ENCODE measurements around the gene UNK.
A peak's percentile ranks its signal among the peaks of the same experiment; 100 is the strongest.

The UNK gene

DNA sequence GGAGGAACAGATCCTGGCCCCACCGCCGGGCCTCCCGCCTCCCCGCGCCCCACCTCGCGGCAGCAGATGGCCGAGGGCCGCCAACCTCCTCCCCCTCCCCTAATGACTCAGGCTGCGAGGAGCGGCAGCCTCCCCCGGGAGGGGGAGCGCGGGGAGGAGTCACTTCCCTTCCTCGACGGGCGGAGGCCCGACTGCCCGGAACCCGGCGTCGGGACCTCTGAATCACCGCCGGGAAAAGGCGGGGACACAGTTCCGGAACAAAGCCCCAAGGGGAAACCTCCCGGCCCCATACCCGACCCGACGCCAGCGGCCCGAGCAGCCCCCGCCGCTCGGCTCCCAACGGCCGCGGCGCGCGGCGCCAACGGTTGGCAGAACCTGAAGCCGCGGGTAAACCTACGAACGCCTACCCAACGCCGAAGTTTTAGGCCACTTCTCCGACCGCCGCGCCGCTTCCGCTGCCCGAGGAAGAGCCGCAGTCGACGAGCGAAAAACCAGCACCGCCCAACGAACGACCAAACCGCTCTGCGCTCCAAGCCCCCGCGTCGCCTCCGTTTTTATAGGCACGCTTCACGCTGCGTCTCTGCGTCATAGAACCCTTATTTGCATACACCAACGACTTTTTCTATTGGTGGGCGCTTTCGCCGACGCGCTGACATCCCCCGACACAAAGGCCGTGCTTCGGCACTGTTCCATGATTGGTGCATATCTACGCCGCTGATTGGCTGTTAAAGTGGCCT is 5.2 kb upstream of the UNK start:
- peak overlapping the region; percentile 92 for H3K27ac ChIP-seq (ENCODE audit: poor library complexity, severe bottlenecking)
- DNase-seq (ENCODE audit: low spot score) (peak; percentile 98), ATAC-seq (ENCODE audit: low read depth) (peak; percentile 67)
- peaks cover 38% of the 10 kb centered on the region for H3K4me1 ChIP-seq (ENCODE audit: insufficient read depth, poor library complexity, severe bottlenecking)
- TF ChIP-seq, protein P1, sequence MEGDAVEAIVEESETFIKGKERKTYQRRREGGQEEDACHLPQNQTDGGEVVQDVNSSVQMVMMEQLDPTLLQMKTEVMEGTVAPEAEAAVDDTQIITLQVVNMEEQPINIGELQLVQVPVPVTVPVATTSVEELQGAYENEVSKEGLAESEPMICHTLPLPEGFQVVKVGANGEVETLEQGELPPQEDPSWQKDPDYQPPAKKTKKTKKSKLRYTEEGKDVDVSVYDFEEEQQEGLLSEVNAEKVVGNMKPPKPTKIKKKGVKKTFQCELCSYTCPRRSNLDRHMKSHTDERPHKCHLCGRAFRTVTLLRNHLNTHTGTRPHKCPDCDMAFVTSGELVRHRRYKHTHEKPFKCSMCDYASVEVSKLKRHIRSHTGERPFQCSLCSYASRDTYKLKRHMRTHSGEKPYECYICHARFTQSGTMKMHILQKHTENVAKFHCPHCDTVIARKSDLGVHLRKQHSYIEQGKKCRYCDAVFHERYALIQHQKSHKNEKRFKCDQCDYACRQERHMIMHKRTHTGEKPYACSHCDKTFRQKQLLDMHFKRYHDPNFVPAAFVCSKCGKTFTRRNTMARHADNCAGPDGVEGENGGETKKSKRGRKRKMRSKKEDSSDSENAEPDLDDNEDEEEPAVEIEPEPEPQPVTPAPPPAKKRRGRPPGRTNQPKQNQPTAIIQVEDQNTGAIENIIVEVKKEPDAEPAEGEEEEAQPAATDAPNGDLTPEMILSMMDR (IDR thresholded peaks at IDR 0.05; ENCODE audit: poor library complexity, severe bottlenecking) = peak; percentile 50
- no peaks in the 10 kb centered on the region for H3K27me3 ChIP-seq (ENCODE audit: insufficient read depth, poor library complexity, severe bottlenecking)
- H3K9me3 ChIP-seq (ENCODE audit: severe bottlenecking) = no peaks in the 10 kb centered on the region
- peaks cover 35% of the 10 kb centered on the region for H3K36me3 ChIP-seq (ENCODE audit: low read depth)
- H3K4me3 ChIP-seq (ENCODE audit: severe bottlenecking) = peak overlapping the region; percentile 84

DNA sequence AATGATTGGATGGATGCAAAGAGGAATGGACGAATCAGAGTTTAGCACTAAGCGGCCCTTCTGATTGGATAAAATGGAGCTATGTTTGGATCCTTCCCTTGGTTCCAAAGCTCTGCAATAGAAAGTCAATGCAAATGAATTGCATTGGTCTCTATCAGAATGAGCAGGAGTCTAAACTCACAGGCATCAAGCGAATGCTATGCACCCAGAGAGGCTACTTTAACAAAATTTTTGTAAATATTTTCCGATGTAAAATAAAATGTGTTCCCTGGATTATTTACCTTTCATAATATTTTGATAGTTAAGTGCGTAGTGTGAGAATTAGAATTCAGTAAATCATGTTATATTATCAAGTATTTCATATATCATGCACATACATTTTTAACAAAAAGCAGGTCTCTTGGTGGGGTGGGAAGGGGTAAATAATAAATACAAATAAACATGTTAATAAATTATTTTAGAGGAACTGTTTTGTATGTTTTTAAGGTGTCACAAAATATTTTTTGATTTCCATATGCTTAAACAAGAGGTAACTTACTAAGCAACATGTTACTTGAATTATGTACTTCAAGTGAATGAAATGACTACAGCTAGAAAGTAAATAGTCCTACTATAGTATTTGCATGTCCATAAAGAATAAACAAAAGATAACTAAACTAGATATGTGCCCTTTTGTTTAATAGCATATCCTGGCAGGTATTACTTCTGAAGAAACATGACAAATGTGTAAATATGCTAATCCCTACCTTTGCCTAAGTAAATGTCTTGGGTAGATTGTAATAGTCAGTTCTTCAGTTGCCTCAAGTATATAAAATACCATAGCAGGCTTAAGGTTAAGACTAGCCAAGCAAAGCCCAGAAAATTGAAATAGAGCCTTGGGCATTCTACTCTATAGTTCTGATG is 4.4 kb upstream of the UNK start:
- H3K27me3 ChIP-seq (ENCODE audit: insufficient read depth, poor library complexity, severe bottlenecking) = no peaks in the 10 kb centered on the region
- H3K36me3 ChIP-seq (ENCODE audit: low read depth) = peaks cover 35% of the 10 kb centered on the region
- peaks cover 38% of the 10 kb centered on the region for H3K4me1 ChIP-seq (ENCODE audit: insufficient read depth, poor library complexity, severe bottlenecking)
- DNase-seq (ENCODE audit: low spot score) (no peak), ATAC-seq (ENCODE audit: low read depth) (no peak)
- no peaks in the 10 kb centered on the region for H3K9me3 ChIP-seq (ENCODE audit: severe bottlenecking)
- no peak overlapping the region for H3K4me3 ChIP-seq (ENCODE audit: severe bottlenecking)
- H3K27ac ChIP-seq (ENCODE audit: poor library complexity, severe bottlenecking) = peak overlapping the region; percentile 92
- TF ChIP-seq, protein P1 (IDR thresholded peaks at IDR 0.05; ENCODE audit: poor library complexity, severe bottlenecking) = no peak

DNA sequence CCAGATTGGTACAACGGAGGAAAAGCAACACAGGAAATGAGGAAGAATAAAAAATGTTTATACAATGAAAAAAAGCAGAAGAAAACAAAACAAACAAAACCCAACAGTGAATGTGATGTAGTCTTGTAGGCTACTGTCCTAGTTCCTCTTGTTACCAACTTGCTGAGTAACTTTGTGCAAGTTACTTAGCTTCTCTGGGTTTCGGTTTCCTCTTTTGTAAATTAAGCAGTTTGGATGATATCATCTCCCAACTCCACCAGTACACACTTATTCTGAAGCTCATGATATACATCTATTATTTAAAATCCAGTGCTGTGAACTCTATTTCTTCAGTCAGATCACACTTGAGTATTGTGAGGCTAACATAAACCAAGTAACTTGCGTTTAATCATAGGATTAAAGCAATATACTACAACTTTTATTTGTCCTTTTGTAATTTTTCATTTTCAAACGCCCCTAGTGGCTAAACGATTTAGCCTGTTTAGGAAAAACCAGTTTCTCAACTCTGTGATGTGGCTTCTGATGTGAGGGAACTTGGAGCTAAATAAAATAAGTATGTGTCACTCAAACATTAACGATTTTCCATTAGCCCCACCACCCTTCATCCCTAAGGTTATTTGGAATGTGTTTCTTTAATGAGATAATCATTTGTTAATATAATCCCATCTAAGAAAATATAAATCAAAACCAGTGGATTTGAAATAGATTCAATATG is 1.4 kb upstream of the UNK start:
- TF ChIP-seq, protein P1 (IDR thresholded peaks at IDR 0.05; ENCODE audit: poor library complexity, severe bottlenecking) = peak; percentile 88
- Histone ChIP-seq H3K9me3 (ENCODE audit: severe bottlenecking) (no peaks in the 10 kb centered on the region), H3K36me3 (ENCODE audit: low read depth) (peaks cover 12% of the 10 kb centered on the region), H3K27me3 (ENCODE audit: insufficient read depth, poor library complexity, severe bottlenecking) (no peaks in the 10 kb centered on the region), H3K27ac (ENCODE audit: poor library complexity, severe bottlenecking) (peak overlapping the region; percentile 97), H3K4me1 (ENCODE audit: insufficient read depth, poor library complexity, severe bottlenecking) (peaks cover 38% of the 10 kb centered on the region), H3K4me3 (ENCODE audit: severe bottlenecking) (peak overlapping the region; percentile 0)
- no peak for ATAC-seq (ENCODE audit: low read depth)
- no peak for DNase-seq (ENCODE audit: low spot score)

DNA sequence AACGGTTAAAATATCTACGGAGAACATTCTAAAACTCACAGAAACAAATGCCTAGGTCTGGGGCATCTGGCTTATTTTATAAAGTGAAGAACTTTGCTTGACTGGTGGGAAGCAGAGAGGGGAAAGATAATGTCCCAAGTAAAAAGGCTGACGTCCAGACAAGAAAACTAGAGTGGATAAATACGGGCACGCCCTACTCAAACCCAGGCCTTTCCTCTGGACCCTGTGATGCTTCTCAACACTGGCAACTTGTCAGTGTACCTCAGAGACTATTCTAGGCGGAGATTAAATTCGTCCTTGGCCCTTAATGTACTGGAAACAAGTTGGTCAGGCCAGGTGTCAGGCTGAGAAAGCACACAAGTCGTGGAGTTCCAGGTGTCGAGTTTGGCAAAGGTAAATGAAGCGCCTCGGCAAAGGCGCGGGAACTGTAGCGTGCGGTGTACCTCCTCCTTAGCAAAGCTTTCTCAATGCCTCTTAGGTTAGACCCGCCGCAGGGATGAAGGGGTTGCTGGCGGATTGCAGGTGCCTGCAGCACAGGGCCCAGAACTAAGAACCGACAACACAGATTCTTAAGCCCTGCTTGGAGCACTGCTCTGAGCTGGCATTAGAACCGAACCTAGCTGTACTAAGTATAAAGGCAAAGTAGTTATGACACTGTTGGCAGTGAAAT is 668 bp upstream of the UNK start:
- peak overlapping the region; percentile 97 for H3K27ac ChIP-seq (ENCODE audit: poor library complexity, severe bottlenecking)
- peak overlapping the region; percentile 83 for H3K4me3 ChIP-seq (ENCODE audit: severe bottlenecking)
- peaks cover 38% of the 10 kb centered on the region for H3K4me1 ChIP-seq (ENCODE audit: insufficient read depth, poor library complexity, severe bottlenecking)
- TF ChIP-seq, protein P1 (IDR thresholded peaks at IDR 0.05; ENCODE audit: poor library complexity, severe bottlenecking) = peak; percentile 2
- ATAC-seq (ENCODE audit: low read depth) (peak; percentile 0; the same call in 1 of the 3 replicates), DNase-seq (ENCODE audit: low spot score) (peak; percentile 56)
- no peaks in the 10 kb centered on the region for H3K9me3 ChIP-seq (ENCODE audit: severe bottlenecking)
- no peaks in the 10 kb centered on the region for H3K27me3 ChIP-seq (ENCODE audit: insufficient read depth, poor library complexity, severe bottlenecking)
- H3K36me3 ChIP-seq (ENCODE audit: low read depth) = peaks cover 5% of the 10 kb centered on the region
